HG02763 (cell line): Measurements from ENCODE around the gene TBATA.

ENCODE experiments used
- ATAC-seq: cut with Tn5 transposase; IDR thresholded peaks from one replicate; pipeline ENCODE4 v1.9.1; 2021; ENCODE audit warnings: mild to moderate bottlenecking, moderate library complexity; ENCODE audit not compliant: unreplicated experiment

Gene TBATA

DNA sequence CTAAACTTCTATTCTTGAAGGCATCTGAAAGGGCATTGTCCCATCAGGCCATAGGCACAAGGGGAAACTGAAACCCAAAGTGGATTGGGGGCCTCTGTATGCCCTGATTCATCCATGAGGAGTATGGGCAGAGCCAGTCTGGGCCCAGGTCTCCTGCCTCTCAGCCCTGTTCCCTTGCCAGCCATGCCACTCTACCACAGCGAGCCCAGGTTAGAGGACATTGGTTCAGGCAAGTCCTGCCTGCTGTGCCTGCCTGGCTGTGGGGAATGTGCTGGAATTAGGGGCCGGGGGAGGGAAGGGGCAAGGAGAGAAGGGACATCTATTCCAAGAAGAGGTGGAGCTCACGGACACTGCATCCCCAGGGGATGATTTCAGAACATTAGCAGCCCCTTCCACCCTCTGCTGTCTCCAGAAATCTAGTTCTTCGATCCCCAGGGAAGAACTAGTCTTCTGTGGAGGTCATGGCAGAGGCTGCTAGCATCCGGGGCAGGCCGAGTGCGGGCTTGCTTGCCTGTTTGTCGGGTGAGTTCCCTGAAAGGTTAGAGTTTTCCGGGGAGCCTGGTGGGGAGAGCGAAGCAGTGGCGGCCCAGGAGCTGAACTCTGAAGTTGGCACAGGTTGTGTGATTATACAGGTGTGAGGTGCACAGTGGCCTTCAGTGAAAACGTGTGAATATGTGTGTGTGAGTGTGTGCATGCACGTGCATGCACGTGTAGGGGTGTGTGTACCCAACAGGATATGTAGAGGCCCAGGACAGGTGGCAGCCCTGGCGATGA is 37.8 kb downstream of the TBATA start:
- no peak for ATAC-seq

- no peak for ATAC-seq
These were observed 39.6 kb downstream of the TBATA start for GRCh38 chr10:70745555-70745954.

DNA sequence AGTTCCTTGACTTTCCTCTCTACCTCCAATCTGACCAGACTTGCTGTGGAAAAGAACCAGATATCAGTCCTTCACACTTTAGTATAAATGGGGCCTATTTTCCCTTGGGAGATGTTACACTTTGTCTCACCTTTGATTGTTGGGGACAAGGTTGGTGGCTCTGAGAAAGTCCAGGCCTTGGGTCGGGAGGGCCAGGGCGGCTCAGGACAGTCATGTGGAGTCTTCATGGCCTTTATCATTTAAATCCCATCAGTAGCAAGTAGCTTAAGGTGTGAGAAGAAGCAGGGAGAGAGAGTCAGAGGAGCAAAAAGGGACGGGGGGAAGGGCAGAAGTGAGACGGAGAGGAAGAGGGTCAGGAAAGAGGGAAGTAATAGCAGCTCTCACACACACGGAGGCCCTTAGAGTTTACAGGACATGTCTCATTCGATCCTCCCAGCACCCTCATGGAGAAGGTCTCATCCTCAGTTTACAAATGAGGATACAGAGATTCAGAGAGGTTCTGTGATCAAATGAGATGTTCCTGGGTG is 40.5 kb downstream of the TBATA start:
- no peak for ATAC-seq

DNA sequence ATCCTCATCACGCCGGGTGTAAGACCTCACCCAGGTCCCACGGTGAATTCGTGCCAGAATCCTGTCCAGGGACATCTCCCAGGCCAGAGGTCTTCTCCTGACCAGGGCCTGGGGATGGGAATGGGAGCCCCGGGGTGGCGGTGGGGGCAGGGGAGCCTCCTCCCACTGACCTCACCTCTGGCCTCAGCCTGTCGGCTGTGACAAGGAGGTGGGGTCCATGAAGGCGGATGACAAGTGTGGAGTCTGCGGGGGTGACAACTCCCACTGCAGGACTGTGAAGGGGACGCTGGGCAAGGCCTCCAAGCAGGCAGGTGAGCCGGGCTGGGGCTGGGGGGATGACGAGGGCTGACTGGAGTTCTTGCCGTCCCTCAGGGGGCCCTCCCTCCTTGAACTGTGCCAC is 41.3 kb downstream of the TBATA start:
- ATAC-seq: no peak

DNA sequence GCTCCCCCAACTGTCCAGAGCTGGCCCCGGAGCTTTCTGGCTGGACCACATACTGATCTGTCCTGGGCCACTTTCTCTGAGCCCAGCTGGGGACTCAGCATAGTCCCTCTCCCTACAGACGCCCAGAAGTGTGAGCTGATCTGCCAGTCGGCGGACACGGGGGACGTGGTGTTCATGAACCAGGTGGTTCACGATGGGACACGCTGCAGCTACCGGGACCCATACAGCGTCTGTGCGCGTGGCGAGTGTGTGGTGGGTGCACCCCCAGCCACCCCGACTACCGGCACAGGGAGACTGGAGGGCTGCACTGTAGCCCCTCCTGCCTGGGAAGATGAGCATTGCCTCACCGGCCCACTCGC is 41.8 kb downstream of the TBATA start:
- ATAC-seq: no peak

DNA sequence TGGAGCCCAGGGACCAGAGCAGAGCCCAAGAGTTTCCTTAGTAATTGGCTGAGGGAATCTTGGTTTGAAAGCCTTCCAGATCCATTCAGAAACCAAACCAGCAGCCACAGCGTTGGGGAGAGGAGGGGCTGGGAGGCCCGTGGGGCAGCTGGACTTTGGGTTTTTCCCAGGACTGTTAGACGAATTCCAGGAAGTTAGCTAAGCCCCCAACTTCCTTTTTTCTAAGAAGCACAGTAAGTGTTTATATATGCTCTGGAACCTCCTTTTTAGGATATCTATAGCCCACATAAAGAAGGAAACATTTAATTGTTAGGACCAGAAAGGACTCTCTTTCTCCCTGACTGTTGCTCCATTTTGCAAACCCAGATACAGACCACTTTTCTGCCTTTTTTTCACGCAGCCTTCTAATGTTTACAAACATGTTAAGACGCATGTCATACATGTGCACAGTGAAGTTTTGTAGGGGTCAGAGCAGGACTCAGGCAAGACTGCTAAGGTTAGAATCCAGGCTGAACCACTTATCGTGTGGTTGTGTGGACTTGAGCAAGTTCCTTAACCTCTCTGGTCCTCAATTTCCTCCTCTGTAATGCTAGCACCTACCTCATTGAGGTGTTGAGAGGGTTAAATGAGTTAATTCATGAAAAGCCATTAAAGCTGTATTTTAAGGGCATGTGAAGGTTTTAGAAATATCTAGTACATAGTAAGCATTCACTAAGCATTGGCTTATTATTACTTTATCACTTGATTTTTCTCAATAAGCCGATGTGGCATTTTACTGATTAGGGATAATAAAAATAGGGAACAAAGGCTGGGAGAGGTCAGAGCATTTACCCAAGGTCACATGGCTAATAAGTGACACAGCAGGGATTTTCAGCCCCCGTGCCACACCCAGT is 42.4 kb downstream of the TBATA start:
- ATAC-seq: no peak

GRCh38 chr10:70740406-70741288 is 44.5 kb downstream of the TBATA start:
- no peak for ATAC-seq

- ATAC-seq: no peak
These were observed 46.4 kb downstream of the TBATA start for GRCh38 chr10:70738761-70739121.

- no peak for ATAC-seq
These were observed 47.0 kb downstream of the TBATA start for GRCh38 chr10:70738006-70738760.

DNA sequence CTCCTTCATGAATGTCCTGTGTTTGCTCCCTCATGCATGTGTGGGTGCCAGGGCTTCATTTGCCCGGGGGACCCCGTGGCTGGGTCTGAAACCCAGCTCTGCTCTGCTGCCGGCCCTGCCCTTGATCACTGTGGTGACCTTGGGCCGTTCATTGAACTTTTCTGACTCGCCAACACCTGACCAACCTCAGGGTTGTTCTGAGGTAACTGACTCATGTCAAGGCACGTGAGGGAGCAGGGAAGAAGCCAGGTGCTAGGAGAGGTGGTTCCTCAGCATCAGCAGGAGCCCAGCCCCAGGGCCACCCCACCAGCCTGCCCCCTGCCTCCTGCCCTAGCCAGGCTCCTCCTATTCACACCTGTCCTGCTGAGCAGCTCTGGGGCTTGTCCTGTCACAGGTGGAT is 47.9 kb downstream of the TBATA start:
- no peak for ATAC-seq

GRCh38 chr10:70736525-70736924 is 48.7 kb downstream of the TBATA start:
- no peak for ATAC-seq

DNA sequence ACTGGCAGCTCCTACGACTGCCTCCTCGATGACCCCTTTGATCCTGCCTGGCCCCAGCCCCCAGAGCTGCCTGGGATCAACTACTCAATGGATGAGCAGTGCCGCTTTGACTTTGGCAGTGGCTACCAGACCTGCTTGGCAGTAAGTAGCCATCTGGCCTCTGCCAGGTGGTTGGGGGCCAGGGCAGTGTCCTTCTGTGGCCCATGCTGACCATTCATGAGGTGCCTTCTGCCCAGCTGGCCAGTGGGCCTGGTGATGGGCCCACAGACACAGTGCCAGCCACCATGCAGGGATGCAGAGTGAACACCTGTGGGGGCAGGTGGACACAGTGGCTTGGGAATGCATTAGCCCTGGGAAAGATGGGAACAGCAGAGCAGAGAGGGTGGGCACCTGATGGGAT is 50.0 kb downstream of the TBATA start:
- no peak for ATAC-seq

- ATAC-seq: no peak
These were observed 52.1 kb downstream of the TBATA start for GRCh38 chr10:70733051-70733450.

DNA sequence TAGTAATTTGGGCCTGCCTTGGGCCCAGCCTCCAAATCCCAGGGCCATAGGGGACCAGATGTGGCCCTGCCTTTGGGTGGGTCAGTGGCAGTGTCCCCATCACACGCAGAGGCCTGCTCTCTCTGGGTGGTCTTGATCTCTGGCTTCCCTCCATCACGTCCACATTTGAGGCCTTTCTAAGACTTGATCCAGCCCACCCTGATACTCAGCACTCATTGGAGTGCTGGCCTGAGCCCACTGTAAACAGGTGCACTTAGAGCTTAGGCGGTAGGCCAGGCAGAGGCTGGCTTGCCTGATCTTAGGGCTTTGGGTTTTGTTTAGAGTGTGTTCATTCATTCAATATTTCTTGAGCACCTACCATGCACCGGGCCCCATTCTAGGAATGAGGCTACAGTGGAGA is 52.6 kb downstream of the TBATA start:
- no peak for ATAC-seq

DNA sequence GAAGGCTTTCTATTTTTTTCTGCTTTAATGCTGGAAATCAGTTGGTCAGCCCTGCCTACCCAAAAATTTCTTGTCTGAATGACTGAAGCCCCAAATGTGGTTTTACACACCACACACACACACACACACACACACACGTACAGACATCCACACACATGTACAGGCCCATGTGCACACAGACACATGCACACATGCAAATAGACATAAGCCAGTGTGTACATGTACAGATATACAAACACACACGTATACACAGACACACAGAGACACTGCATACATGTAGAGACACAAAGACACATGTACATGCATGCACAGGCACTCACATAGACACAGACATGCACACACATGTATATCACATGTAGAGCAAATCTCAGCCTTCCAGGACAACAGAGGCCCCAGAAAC is 54.2 kb downstream of the TBATA start:
- no peak for ATAC-seq

- no peak for ATAC-seq
These were observed 55.3 kb downstream of the TBATA start for GRCh38 chr10:70729763-70730357.

- ATAC-seq: no peak
These were observed 56.8 kb downstream of the TBATA start for GRCh38 chr10:70728328-70728727.

- ATAC-seq: no peak
These were observed 58.2 kb downstream of the TBATA start for GRCh38 chr10:70726909-70727495.

- no peak for ATAC-seq
These were observed 61.4 kb downstream of the TBATA start for GRCh38 chr10:70723771-70724170.
